ENCODE results near the gene TFAP2D. TPM values are rescaled to one million over a fixed set of nuclear protein-coding genes. Genes with fewer than 3 reads are reported as not detected.

TFAP2D gene
- not detected in 2 replicates for total RNA-seq
- long read RNA-seq, result 0 reads

DNA sequence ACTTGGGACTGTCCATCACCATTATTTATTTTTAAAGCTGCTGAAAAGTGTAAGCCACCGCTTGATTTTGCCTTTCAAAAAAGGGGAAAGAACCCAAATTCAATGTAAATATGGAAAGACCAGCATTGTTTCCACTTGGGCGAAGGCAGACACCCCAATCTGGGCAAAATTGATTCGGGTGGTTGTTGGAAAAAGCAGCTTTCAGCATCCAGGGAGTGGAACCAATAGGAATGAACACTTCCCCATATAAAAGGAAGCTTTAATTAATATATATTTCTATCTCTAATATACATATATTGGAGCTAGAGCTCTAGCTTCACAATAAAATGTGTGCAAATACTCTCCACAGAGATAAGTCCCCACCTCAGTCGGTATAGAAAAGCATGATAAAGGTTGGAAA lies at the start of gene TFAP2D:
TSS of gene TFAP2D (plus strand) at position 301 of the 400 bp plus-strand sequence. CDS start 530 bp downstream, outside the sequence.
- peaks cover 100% of the 10 kb centered on the region for H3K27me3 Mint-ChIP-seq
- no peak within 1 kb of the TSS for H3K27ac Mint-ChIP-seq

DNA sequence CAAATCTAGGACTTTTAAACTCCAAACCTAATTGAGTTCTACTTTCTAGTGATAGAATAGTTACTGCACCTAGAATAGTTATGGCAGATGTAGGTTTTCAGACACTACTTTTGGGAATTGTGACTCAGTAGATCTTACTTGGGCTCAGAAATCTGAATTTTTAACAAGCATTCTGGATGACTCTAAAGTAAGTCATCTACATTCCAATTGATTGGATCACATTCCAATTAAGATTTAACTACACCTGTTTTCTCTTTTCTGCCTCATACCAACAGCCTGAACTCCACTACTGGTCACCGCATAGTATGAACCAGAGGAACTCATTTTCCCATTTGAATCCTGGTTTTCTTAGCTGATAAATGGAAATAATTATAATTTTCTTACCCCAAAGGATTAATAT lies 49.5 kb upstream of the TFAP2D start:
- no peaks in the 10 kb centered on the region for H3K36me3 Mint-ChIP-seq (ENCODE audit: insufficient read depth)
- DNase-seq (ENCODE audit: low spot score, unreplicated experiment), result no peak
- TF ChIP-seq, protein P1, sequence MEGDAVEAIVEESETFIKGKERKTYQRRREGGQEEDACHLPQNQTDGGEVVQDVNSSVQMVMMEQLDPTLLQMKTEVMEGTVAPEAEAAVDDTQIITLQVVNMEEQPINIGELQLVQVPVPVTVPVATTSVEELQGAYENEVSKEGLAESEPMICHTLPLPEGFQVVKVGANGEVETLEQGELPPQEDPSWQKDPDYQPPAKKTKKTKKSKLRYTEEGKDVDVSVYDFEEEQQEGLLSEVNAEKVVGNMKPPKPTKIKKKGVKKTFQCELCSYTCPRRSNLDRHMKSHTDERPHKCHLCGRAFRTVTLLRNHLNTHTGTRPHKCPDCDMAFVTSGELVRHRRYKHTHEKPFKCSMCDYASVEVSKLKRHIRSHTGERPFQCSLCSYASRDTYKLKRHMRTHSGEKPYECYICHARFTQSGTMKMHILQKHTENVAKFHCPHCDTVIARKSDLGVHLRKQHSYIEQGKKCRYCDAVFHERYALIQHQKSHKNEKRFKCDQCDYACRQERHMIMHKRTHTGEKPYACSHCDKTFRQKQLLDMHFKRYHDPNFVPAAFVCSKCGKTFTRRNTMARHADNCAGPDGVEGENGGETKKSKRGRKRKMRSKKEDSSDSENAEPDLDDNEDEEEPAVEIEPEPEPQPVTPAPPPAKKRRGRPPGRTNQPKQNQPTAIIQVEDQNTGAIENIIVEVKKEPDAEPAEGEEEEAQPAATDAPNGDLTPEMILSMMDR (IDR thresholded peaks at IDR 0.05; ENCODE audit: unreplicated experiment), result no peak
- no peaks in the 10 kb centered on the region for H3K4me1 Mint-ChIP-seq (ENCODE audit: low read depth)
- no peaks in the 10 kb centered on the region for H3K9me3 Mint-ChIP-seq (ENCODE audit: low read depth)
- H3K27ac Mint-ChIP-seq, result no peak overlapping the region
- no peak overlapping the region for H3K4me3 Mint-ChIP-seq (ENCODE audit: low read depth)
- no peaks in the 10 kb centered on the region for H3K27me3 Mint-ChIP-seq

More for the DNA sequence above, at the start of gene TFAP2D:
- H3K36me3 Mint-ChIP-seq (ENCODE audit: insufficient read depth), result no peaks in the 10 kb centered on the region
- H3K4me1 Mint-ChIP-seq (ENCODE audit: low read depth), result peaks cover 3% of the 10 kb centered on the region
- TF ChIP-seq, protein P1 (IDR thresholded peaks at IDR 0.05; ENCODE audit: unreplicated experiment), result no peak
- H3K4me3 Mint-ChIP-seq (ENCODE audit: low read depth), result no peak within 1 kb of the TSS
- H3K9me3 Mint-ChIP-seq (ENCODE audit: low read depth), result no peaks in the 10 kb centered on the region
- no peak for DNase-seq (ENCODE audit: low spot score, unreplicated experiment)

DNA sequence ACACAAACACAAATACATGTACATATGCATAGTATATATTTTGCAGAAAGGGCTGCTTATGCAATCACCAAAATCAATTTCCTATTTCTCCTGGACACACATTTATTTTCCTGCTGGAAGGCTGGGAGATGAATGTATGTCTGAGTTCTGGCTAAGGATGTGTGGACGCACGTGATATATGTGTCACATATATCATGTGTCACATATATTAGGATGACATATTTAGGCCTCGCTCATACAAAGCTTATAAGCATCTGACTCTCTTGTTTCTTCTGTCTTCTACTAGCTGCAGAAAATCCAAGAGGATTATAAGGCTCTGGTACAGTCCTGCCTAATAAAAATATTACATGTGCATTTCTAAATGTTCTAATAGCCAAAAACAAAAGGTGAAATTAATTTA lies 47.2 kb upstream of the TFAP2D start:
- Mint-ChIP-seq H3K9me3 (ENCODE audit: low read depth) (no peaks in the 10 kb centered on the region), H3K36me3 (ENCODE audit: insufficient read depth) (no peaks in the 10 kb centered on the region), H3K27me3 (no peaks in the 10 kb centered on the region), H3K27ac (no peak overlapping the region), H3K4me1 (ENCODE audit: low read depth) (no peaks in the 10 kb centered on the region), H3K4me3 (ENCODE audit: low read depth) (no peak overlapping the region)
- DNase-seq (ENCODE audit: low spot score, unreplicated experiment), result no peak
- TF ChIP-seq, protein P1 (IDR thresholded peaks at IDR 0.05; ENCODE audit: unreplicated experiment), result no peak

DNA sequence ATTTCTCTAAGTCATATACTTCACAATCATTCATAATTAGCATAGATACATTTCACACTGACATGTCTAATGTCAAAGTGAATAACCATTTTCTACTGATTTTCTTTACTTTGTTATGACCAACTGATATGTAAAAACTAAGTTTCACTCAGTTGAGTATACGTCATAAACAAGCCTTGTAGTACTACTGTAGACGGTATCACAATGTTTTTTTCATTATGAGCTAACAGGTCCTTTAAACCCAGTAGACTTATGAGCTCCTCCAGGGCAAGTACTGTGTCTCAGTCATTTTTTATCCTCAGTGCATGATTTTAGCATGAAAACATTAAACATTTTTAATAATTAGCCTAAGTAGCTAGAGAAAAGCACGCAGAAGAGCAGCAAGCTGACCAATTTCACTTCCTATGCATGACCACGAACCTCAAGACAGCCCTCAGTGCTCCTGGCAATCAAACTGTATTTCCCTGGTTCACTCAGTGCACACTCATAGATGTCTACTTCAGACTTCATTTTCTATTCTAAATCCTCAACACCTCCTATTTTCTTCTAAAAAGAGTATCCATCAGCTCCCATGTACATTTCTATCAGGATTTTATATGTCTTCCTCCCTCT lies 32.0 kb upstream of the TFAP2D start:
- TF ChIP-seq, protein P1 (IDR thresholded peaks at IDR 0.05; ENCODE audit: unreplicated experiment), result no peak
- peaks cover 10% of the 10 kb centered on the region for H3K27me3 Mint-ChIP-seq
- H3K27ac Mint-ChIP-seq, result no peak overlapping the region
- H3K36me3 Mint-ChIP-seq (ENCODE audit: insufficient read depth), result no peaks in the 10 kb centered on the region
- no peaks in the 10 kb centered on the region for H3K4me1 Mint-ChIP-seq (ENCODE audit: low read depth)
- no peak overlapping the region for H3K4me3 Mint-ChIP-seq (ENCODE audit: low read depth)
- no peak for DNase-seq (ENCODE audit: low spot score, unreplicated experiment)
- no peaks in the 10 kb centered on the region for H3K9me3 Mint-ChIP-seq (ENCODE audit: low read depth)

DNA sequence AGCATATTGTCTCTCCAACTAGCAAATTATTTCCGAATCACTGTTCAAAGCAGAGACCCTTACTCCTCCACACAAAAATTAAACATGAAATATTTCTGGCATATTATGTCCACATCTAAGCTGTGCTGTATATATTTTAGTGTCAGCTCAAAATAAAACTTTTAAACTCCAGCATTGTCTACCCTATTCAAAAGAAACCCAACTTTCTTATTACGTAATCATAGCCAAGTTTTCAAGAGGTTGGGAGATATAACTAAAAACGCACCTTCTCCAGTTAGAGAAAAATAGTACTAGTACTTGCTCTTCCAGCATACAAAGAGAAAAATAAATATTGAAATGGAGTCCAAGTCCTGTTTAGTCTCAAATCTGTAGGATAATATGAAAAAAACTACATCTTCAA lies 24.1 kb upstream of the TFAP2D start:
- H3K27ac Mint-ChIP-seq, result no peak overlapping the region
- TF ChIP-seq, protein P1 (IDR thresholded peaks at IDR 0.05; ENCODE audit: unreplicated experiment), result no peak
- H3K4me1 Mint-ChIP-seq (ENCODE audit: low read depth), result no peaks in the 10 kb centered on the region
- H3K27me3 Mint-ChIP-seq, result peaks cover 13% of the 10 kb centered on the region
- no peaks in the 10 kb centered on the region for H3K36me3 Mint-ChIP-seq (ENCODE audit: insufficient read depth)
- no peaks in the 10 kb centered on the region for H3K9me3 Mint-ChIP-seq (ENCODE audit: low read depth)
- H3K4me3 Mint-ChIP-seq (ENCODE audit: low read depth), result no peak overlapping the region
- no peak for DNase-seq (ENCODE audit: low spot score, unreplicated experiment)
